ENCODE data around the gene GNL1. TPM values are rescaled to one million over a fixed set of nuclear protein-coding genes. Genes with fewer than 3 reads are reported as not detected.
"Not testable (repeated sequence)": the region's sequence is repeated elsewhere in the genome, so short reads cannot be mapped to it uniquely, and the experiment has no call there.

GNL1 gene
- total RNA-seq, 5 donors from 2014 or later (not counting 1 experiment from before 2014, with no cell fraction given) = 65.5 to 167 (median 72.9) TPM

- Mint-ChIP-seq H3K4me3 (no peak overlapping the region), H3K9me3 (no peaks in the 10 kb centered on the region), H3K27me3 (no peaks in the 10 kb centered on the region), H3K27ac (no peak overlapping the region), H3K4me1 (peaks cover 24 to 27% (median 25%) of the 10 kb centered on the region in 3 donors), H3K36me3 (no peaks in the 10 kb centered on the region)
- Histone ChIP-seq H3K4me3 (ENCODE audit: control insufficient read depth in 1 of 2, extremely low read depth in 1 of 2, low read length in 1 of 2) (no peak overlapping the region), H3K36me3 (ENCODE audit: control insufficient read depth in 2 of 2, extremely low read depth in 1 of 2, insufficient read depth in 1 of 2, low read length in 1 of 2) (no peaks in the 10 kb centered on the region), H3K27me3 (replicated peaks in 1 of 2; ENCODE audit: control insufficient read depth in 2 of 2, extremely low read depth in 1 of 2, insufficient read depth in 2 of 2, low read length in 1 of 2) (no peaks in the 10 kb centered on the region), H3K27ac (ENCODE audit: low read length) (no peak overlapping the region), H3K4me1 (ENCODE audit: control insufficient read depth in 1 of 2, extremely low read depth in 1 of 2, insufficient read depth in 2 of 2, low read length in 2 of 2) (peaks cover 8 to 18% of the 10 kb centered on the region in 2 experiments), H3K9me3 (no peaks in the 10 kb centered on the region)
- ChIA-PET CTCF (interaction anchor here in 1 of 2 donors (0.6 kb wide), 1 partner anchor 59 kb away, joined by 3 read pairs; no protein-coding TSS in a partner anchor), POLR2A (interaction anchor here in 1 of 2 donors (0.7 kb wide), 1 partner anchor 43 kb away, joined by 3 read pairs; no protein-coding TSS in a partner anchor)
- WGBS (ENCODE audit: insufficient coverage) = 86% methylated on average over 2 of the region's 3 CpGs
- DNase-seq (no peak), ATAC-seq (replicated peaks in 1 of 4) (no peak)
These were observed 18.4 kb downstream of the GNL1 start for GRCh38 chr6:30537931-30538330.

GRCh38 chr6:30533460-30534294 is 22.6 kb downstream of the GNL1 start:
- 77% methylated on average over 3 of the region's 15 CpGs for WGBS (ENCODE audit: insufficient coverage)

GRCh38 chr6:30530014-30530413 is 26.3 kb downstream of the GNL1 start:
- Mint-ChIP-seq H3K36me3 (no peaks in the 10 kb centered on the region), H3K27me3 (no peaks in the 10 kb centered on the region), H3K4me3 (peak overlapping the region in 1 of 3 donors; percentile 48), H3K4me1 (peaks cover 41 to 64% (median 49%) of the 10 kb centered on the region in 3 donors), H3K27ac (peak overlapping the region; percentile 88 to 93), H3K9me3 (peaks cover 0 to 1% (median 0%) of the 10 kb centered on the region in 3 donors)
- ATAC-seq (replicated peaks in 1 of 4) (no peak), DNase-seq (no peak)
- Histone ChIP-seq H3K27me3 (replicated peaks in 1 of 2; ENCODE audit: control insufficient read depth in 2 of 2, extremely low read depth in 1 of 2, insufficient read depth in 2 of 2, low read length in 1 of 2) (no peaks in the 10 kb centered on the region), H3K9me3 (no peaks in the 10 kb centered on the region), H3K36me3 (ENCODE audit: control insufficient read depth in 2 of 2, extremely low read depth in 1 of 2, insufficient read depth in 1 of 2, low read length in 1 of 2) (no peaks in the 10 kb centered on the region), H3K4me1 (ENCODE audit: control insufficient read depth in 1 of 2, extremely low read depth in 1 of 2, insufficient read depth in 2 of 2, low read length in 2 of 2) (peaks cover 10 to 43% of the 10 kb centered on the region in 2 experiments), H3K27ac (ENCODE audit: low read length) (no peak overlapping the region), H3K4me3 (ENCODE audit: control insufficient read depth in 1 of 2, extremely low read depth in 1 of 2, low read length in 1 of 2) (no peak overlapping the region)
- CTCF ChIA-PET = interaction anchor here (0.5 to 1.9 kb wide), 13 partner anchors 9 to 1733 kb away, joined by 3 to 10 read pairs (median 3); no protein-coding TSS in a partner anchor
- WGBS (ENCODE audit: insufficient coverage) = no CpG with 5 or more reads among the region's 2 CpGs
- POLR2A ChIA-PET = interaction anchor here (0.6 to 0.8 kb wide), 5 partner anchors 14 to 538 kb away, joined by 3 to 10 read pairs (median 3); no protein-coding TSS in a partner anchor

More at GRCh38 chr6:30533460-30534294, 22.6 kb downstream of the GNL1 start:
- Mint-ChIP-seq H3K36me3 (no peaks in the 10 kb centered on the region), H3K27ac (peak overlapping the region; percentile 87 to 96), H3K27me3 (no peaks in the 10 kb centered on the region), H3K9me3 (no peaks in the 10 kb centered on the region), H3K4me3 (peak overlapping the region; percentile 66 to 81 (median 68)), H3K4me1 (peaks cover 36 to 41% (median 37%) of the 10 kb centered on the region in 3 donors)
- no peaks in the 10 kb centered on the region for H3K9me3 ChIP-seq
- H3K27me3 ChIP-seq (replicated peaks in 1 of 2; ENCODE audit: control insufficient read depth in 2 of 2, extremely low read depth in 1 of 2, insufficient read depth in 2 of 2, low read length in 1 of 2) = no peaks in the 10 kb centered on the region
- H3K36me3 ChIP-seq (ENCODE audit: control insufficient read depth in 2 of 2, extremely low read depth in 1 of 2, insufficient read depth in 1 of 2, low read length in 1 of 2) = no peaks in the 10 kb centered on the region
- ATAC-seq (replicated peaks in 1 of 4) (no peak), DNase-seq (peak in 1 of 35 experiments; percentile 59)
- peak overlapping the region; percentile 49 for H3K27ac ChIP-seq (ENCODE audit: low read length)
- H3K4me3 ChIP-seq (ENCODE audit: control insufficient read depth in 1 of 2, extremely low read depth in 1 of 2, low read length in 1 of 2) = peak overlapping the region in 1 of 2 donors; percentile 14
- H3K4me1 ChIP-seq (ENCODE audit: control insufficient read depth in 1 of 2, extremely low read depth in 1 of 2, insufficient read depth in 2 of 2, low read length in 2 of 2) = peaks cover 10 to 36% of the 10 kb centered on the region in 2 experiments
- ChIA-PET CTCF (interaction anchor here (0.9 to 2.3 kb wide), 8 partner anchors 8 to 50 kb away, joined by 4 to 22 read pairs (median 12); no protein-coding TSS in a partner anchor), POLR2A (interaction anchor here (0.6 to 1.7 kb wide), 3 partner anchors 8 to 39 kb away, joined by 4 to 12 read pairs (median 6); partner anchors contain the start of gene PRR3 (in 1 of the 2))

GRCh38 chr6:30529349-30529875 is 26.9 kb downstream of the GNL1 start:
- not testable (repeated sequence) for H3K27me3 ChIP-seq (replicated peaks in 1 of 2; ENCODE audit: control insufficient read depth in 2 of 2, extremely low read depth in 1 of 2, insufficient read depth in 2 of 2, low read length in 1 of 2); H3K9me3 Mint-ChIP-seq; H3K27me3 Mint-ChIP-seq; H3K36me3 ChIP-seq (ENCODE audit: control insufficient read depth in 2 of 2, extremely low read depth in 1 of 2, insufficient read depth in 1 of 2, low read length in 1 of 2); H3K9me3 ChIP-seq; H3K36me3 Mint-ChIP-seq; H3K4me3 ChIP-seq (ENCODE audit: control insufficient read depth in 1 of 2, extremely low read depth in 1 of 2, low read length in 1 of 2)
- CTCF ChIA-PET = interaction anchor here (0.5 to 1.9 kb wide), 12 partner anchors 11 to 1734 kb away, joined by 3 to 10 read pairs (median 3); no protein-coding TSS in a partner anchor
- DNase-seq (peak in 1 of 35 experiments; percentile 50), ATAC-seq (replicated peaks in 1 of 4) (peak in 2 of 4 experiments; percentile 26 to 42)
- POLR2A ChIA-PET = interaction anchor here (0.6 to 0.8 kb wide), 5 partner anchors 13 to 539 kb away, joined by 3 to 10 read pairs (median 3); no protein-coding TSS in a partner anchor
- WGBS (ENCODE audit: insufficient coverage) = 56% methylated on average over 17 of the region's 17 CpGs
- peaks cover 47 to 70% (median 50%) of the 10 kb centered on the region in 3 donors for H3K4me1 Mint-ChIP-seq
- Histone ChIP-seq H3K27ac (ENCODE audit: low read length) (peak overlapping the region; percentile 55), H3K4me1 (ENCODE audit: control insufficient read depth in 1 of 2, extremely low read depth in 1 of 2, insufficient read depth in 2 of 2, low read length in 2 of 2) (peaks cover 10 to 43% of the 10 kb centered on the region in 2 experiments)
- peak overlapping the region; percentile 88 to 93 for H3K27ac Mint-ChIP-seq
- peak overlapping the region in 2 of 3 donors; percentile 43 to 48 for H3K4me3 Mint-ChIP-seq

- not testable (repeated sequence) for DNase-seq; H3K27me3 Mint-ChIP-seq; H3K27ac ChIP-seq (ENCODE audit: low read length); H3K4me3 ChIP-seq (ENCODE audit: control insufficient read depth in 1 of 2, extremely low read depth in 1 of 2, low read length in 1 of 2); H3K4me3 Mint-ChIP-seq; H3K36me3 ChIP-seq (ENCODE audit: control insufficient read depth in 2 of 2, extremely low read depth in 1 of 2, insufficient read depth in 1 of 2, low read length in 1 of 2); ATAC-seq (replicated peaks in 1 of 4); H3K27ac Mint-ChIP-seq; H3K9me3 ChIP-seq; H3K27me3 ChIP-seq (replicated peaks in 1 of 2; ENCODE audit: control insufficient read depth in 2 of 2, extremely low read depth in 1 of 2, insufficient read depth in 2 of 2, low read length in 1 of 2)
- H3K4me1 ChIP-seq (ENCODE audit: control insufficient read depth in 1 of 2, extremely low read depth in 1 of 2, insufficient read depth in 2 of 2, low read length in 2 of 2) = peaks cover 10 to 25% of the 10 kb centered on the region in 2 experiments
- peaks cover 40 to 69% (median 44%) of the 10 kb centered on the region in 3 donors for H3K4me1 Mint-ChIP-seq
- ChIA-PET CTCF (interaction anchor here in 1 of 2 donors (1.3 to 1.6 kb wide), 2 partner anchors 8 to 15 kb away, joined by 3 to 4 read pairs; no protein-coding TSS in a partner anchor), POLR2A (interaction anchor here in 1 of 2 donors (0.6 kb wide), 1 partner anchor 839 kb away, joined by 9 read pairs; no protein-coding TSS in a partner anchor)
- peaks cover 11% of the 10 kb centered on the region for H3K36me3 Mint-ChIP-seq
- no CpG with 5 or more reads among the region's 3 CpGs for WGBS (ENCODE audit: insufficient coverage)
- H3K9me3 Mint-ChIP-seq = peaks cover 0 to 13% (median 10%) of the 10 kb centered on the region in 3 donors
These were observed 29.8 kb downstream of the GNL1 start for GRCh38 chr6:30526444-30526843.

Measured in T-cell (primary cell).